ENCODE data around the gene TAF3.

- TF ChIP-seq CTCF (IDR thresholded peaks at IDR 0.05; ENCODE audit: borderline replicate concordance, extremely low read depth, low read length, poor library complexity, severe bottlenecking) = no peak
- TF ChIP-seq EZH2 (IDR thresholded peaks at IDR 0.05; ENCODE audit: borderline replicate concordance, low read depth, low read length, severe bottlenecking) = no peak
These were observed 87.8 kb downstream of the TAF3 start for GRCh38 chr10:7906128-7906527.

Measured in DND-41 (cell line).